ENCODE data around the gene KEAP1.

DNA sequence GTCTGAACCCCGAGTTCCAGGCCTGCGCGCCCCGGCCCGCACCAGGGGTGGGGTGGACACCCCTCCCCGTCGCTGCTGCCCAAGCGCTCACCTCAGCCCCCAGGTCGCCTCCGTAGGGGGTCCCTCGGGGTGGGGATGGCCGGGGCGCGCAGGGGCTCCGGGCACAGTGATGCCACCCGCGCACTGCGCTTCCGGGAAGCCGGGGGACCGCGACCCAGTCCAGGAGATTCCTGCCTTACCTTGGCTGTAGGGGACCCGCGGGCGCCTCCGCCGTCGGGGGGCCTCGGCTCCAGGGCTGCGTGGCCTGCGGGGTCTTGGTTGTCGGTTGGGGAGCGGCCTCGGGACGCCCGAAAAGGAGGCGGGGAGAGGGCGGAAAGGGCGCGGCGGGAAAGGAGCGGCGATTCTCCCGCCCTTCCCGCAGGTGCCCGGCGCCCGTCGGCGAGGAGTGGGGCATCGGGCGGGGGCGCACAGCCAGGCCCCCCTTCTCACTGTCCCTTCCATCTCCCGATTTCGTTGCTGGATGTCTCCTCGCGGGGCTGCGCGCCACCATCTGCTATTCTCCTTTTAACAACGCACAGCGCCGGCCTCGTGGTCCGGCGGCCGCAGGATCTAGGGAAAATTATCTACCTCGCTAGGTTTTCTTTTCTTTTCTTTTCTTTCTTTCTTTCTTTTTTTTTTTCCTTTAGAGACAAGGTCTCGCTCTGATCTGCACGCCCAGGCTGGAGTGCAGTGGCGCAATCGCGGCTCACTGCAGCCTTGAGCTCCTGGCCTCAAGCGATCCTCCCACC, at the start of gene KEAP1:
- TF ChIP-seq POLR2A (IDR thresholded peaks at IDR 0.05; ENCODE audit: low read depth) (no peak), EP300 (IDR thresholded peaks at IDR 0.05) (no peak), POLR2AphosphoS5 (IDR thresholded peaks at IDR 0.05) (peak in 1 of 2 donors; percentile 6)
- TF ChIP-seq, protein P1, sequence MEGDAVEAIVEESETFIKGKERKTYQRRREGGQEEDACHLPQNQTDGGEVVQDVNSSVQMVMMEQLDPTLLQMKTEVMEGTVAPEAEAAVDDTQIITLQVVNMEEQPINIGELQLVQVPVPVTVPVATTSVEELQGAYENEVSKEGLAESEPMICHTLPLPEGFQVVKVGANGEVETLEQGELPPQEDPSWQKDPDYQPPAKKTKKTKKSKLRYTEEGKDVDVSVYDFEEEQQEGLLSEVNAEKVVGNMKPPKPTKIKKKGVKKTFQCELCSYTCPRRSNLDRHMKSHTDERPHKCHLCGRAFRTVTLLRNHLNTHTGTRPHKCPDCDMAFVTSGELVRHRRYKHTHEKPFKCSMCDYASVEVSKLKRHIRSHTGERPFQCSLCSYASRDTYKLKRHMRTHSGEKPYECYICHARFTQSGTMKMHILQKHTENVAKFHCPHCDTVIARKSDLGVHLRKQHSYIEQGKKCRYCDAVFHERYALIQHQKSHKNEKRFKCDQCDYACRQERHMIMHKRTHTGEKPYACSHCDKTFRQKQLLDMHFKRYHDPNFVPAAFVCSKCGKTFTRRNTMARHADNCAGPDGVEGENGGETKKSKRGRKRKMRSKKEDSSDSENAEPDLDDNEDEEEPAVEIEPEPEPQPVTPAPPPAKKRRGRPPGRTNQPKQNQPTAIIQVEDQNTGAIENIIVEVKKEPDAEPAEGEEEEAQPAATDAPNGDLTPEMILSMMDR (IDR thresholded peaks at IDR 0.05) = no peak
